Colonic mucosa (tissue), 4 donors: Measurements from ENCODE around the gene RGMB. TPM values are rescaled to one million over a fixed set of nuclear protein-coding genes. Genes with fewer than 3 reads are reported as not detected.

ENCODE experiments used
- DNase-seq: peaks from one replicate; pipeline ENCODE4 v3.0.0-alpha.2; 2020
- H3K27ac ChIP-seq: fragments of 200-600 bp; one replicate; pipeline ENCODE4 v1.8.0; 2021
- H3K27me3 ChIP-seq: fragments of 200-600 bp; one replicate; pipeline ENCODE4 v1.8.0; 2021
- H3K36me3 ChIP-seq: fragments of 200-600 bp; one replicate; pipeline ENCODE4 v1.8.0; 2021
- H3K4me1 ChIP-seq: fragments of 200-600 bp; one replicate; pipeline ENCODE4 v1.8.0; 2021; ENCODE audit warnings: mild to moderate bottlenecking
- H3K4me3 ChIP-seq: fragments of 200-600 bp; one replicate; pipeline ENCODE4 v1.8.0; 2021
- H3K9ac ChIP-seq, 2 donors: one replicate each; pipeline ENCODE4 v1.7.0; 2013; ENCODE audit warnings: control low read depth in 2 of 2, low read depth in 2 of 2, low read length in 2 of 2
- H3K9me3 ChIP-seq: fragments of 200-600 bp; one replicate; pipeline ENCODE4 v1.8.0; 2021
- CTCF ChIP-seq: fragments of 200-600 bp; IDR thresholded peaks from one replicate; pipeline ENCODE4 v1.8.0; 2022; ENCODE audit warnings: antibody characterized with exemption, mild to moderate bottlenecking
- intact Hi-C: fragments of 100-400 bp; cut with DNase I; formaldehyde crosslinking; loops from one replicate; pipeline ENCODE4 v1.14.1; 2022
- total RNA-seq, 2 donors: library from RNA; stranded (reverse); fragmentation: NEBNext Ultra II Directional in 1 of 2; extraction: Animal tissue kit (Norgen Biotek cat#: 25700) in 1 of 2; gene quantifications; one replicate each; pipeline ENCODE4 v1.2.1, GENCODE V29; 2021
- donor health status: healthy.
- donor health status: DM: no; HTN: no; CAD: no.
- donor health status: DM: no; HTN: no; CAD: no.

Gene RGMB
- total RNA-seq, 2 donors from 2014 or later: 67.7 to 69.6 TPM

GRCh38 chr5:98794414-98795080 lies 21.1 kb downstream of the RGMB start:
- H3K4me1 ChIP-seq: peaks cover 4% of the 10 kb centered on the region

GRCh38 chr5:98795243-98795642 lies 21.8 kb downstream of the RGMB start:
- H3K27me3 ChIP-seq: no peaks in the 10 kb centered on the region
- no peak for TF ChIP-seq CTCF
- no peak for DNase-seq
- H3K9me3 ChIP-seq: no peaks in the 10 kb centered on the region
- H3K4me1 ChIP-seq: peaks cover 4% of the 10 kb centered on the region
- no peak overlapping the region for H3K27ac ChIP-seq
- H3K4me3 ChIP-seq: no peak overlapping the region
- H3K36me3 ChIP-seq: no peaks in the 10 kb centered on the region
- intact Hi-C loops: no loop called here
- no peak overlapping the region for H3K9ac ChIP-seq

More at GRCh38 chr5:98794414-98795080, 21.1 kb downstream of the RGMB start:
- no peak overlapping the region for H3K4me3 ChIP-seq
- peak overlapping the region in 1 of 2 donors; percentile 3 for H3K9ac ChIP-seq
- H3K9me3 ChIP-seq: no peaks in the 10 kb centered on the region
- no peaks in the 10 kb centered on the region for H3K27me3 ChIP-seq
- no peak for TF ChIP-seq CTCF
- intact Hi-C loops: no loop called here
- DNase-seq: no peak
- no peak overlapping the region for H3K27ac ChIP-seq
- H3K36me3 ChIP-seq: no peaks in the 10 kb centered on the region

GRCh38 chr5:98796197-98796972 lies 22.9 kb downstream of the RGMB start:
- no peak overlapping the region for H3K9ac ChIP-seq
- no peaks in the 10 kb centered on the region for H3K27me3 ChIP-seq
- H3K4me1 ChIP-seq: peaks cover 4% of the 10 kb centered on the region
- H3K4me3 ChIP-seq: no peak overlapping the region
- no peaks in the 10 kb centered on the region for H3K9me3 ChIP-seq
- TF ChIP-seq CTCF: peak; percentile 69
- H3K27ac ChIP-seq: no peak overlapping the region
- DNase-seq: peak; percentile 83
- H3K36me3 ChIP-seq: no peaks in the 10 kb centered on the region
- intact Hi-C loops: no loop called here

GRCh38 chr5:98798371-98798770 lies 24.9 kb downstream of the RGMB start:
- Histone ChIP-seq H3K27ac (no peak overlapping the region), H3K9ac (no peak overlapping the region), H3K9me3 (no peaks in the 10 kb centered on the region), H3K4me3 (no peak overlapping the region), H3K4me1 (peaks cover 4% of the 10 kb centered on the region), H3K36me3 (no peaks in the 10 kb centered on the region), H3K27me3 (no peaks in the 10 kb centered on the region)
- intact Hi-C loops: no loop called here
- DNase-seq: no peak
- no peak for TF ChIP-seq CTCF

- Histone ChIP-seq H3K9me3 (no peaks in the 10 kb centered on the region), H3K36me3 (no peaks in the 10 kb centered on the region), H3K4me3 (no peak overlapping the region), H3K27me3 (no peaks in the 10 kb centered on the region), H3K9ac (no peak overlapping the region), H3K4me1 (peaks cover 4% of the 10 kb centered on the region), H3K27ac (no peak overlapping the region)
- DNase-seq: no peak
- intact Hi-C loops: no loop called here
- no peak for TF ChIP-seq CTCF
Measured at GRCh38 chr5:98798847-98799246, 25.4 kb downstream of the RGMB start.
